HG02981 (cell line): ENCODE data around the gene SEMA4G.

Source experiments
- ATAC-seq: cut with Tn5 transposase; IDR thresholded peaks from one replicate; pipeline ENCODE4 v1.9.1; 2021; ENCODE audit warnings: mild to moderate bottlenecking, moderate library complexity; ENCODE audit not compliant: unreplicated experiment

Gene SEMA4G, protein sequence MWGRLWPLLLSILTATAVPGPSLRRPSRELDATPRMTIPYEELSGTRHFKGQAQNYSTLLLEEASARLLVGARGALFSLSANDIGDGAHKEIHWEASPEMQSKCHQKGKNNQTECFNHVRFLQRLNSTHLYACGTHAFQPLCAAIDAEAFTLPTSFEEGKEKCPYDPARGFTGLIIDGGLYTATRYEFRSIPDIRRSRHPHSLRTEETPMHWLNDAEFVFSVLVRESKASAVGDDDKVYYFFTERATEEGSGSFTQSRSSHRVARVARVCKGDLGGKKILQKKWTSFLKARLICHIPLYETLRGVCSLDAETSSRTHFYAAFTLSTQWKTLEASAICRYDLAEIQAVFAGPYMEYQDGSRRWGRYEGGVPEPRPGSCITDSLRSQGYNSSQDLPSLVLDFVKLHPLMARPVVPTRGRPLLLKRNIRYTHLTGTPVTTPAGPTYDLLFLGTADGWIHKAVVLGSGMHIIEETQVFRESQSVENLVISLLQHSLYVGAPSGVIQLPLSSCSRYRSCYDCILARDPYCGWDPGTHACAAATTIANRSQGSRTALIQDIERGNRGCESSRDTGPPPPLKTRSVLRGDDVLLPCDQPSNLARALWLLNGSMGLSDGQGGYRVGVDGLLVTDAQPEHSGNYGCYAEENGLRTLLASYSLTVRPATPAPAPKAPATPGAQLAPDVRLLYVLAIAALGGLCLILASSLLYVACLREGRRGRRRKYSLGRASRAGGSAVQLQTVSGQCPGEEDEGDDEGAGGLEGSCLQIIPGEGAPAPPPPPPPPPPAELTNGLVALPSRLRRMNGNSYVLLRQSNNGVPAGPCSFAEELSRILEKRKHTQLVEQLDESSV

DNA sequence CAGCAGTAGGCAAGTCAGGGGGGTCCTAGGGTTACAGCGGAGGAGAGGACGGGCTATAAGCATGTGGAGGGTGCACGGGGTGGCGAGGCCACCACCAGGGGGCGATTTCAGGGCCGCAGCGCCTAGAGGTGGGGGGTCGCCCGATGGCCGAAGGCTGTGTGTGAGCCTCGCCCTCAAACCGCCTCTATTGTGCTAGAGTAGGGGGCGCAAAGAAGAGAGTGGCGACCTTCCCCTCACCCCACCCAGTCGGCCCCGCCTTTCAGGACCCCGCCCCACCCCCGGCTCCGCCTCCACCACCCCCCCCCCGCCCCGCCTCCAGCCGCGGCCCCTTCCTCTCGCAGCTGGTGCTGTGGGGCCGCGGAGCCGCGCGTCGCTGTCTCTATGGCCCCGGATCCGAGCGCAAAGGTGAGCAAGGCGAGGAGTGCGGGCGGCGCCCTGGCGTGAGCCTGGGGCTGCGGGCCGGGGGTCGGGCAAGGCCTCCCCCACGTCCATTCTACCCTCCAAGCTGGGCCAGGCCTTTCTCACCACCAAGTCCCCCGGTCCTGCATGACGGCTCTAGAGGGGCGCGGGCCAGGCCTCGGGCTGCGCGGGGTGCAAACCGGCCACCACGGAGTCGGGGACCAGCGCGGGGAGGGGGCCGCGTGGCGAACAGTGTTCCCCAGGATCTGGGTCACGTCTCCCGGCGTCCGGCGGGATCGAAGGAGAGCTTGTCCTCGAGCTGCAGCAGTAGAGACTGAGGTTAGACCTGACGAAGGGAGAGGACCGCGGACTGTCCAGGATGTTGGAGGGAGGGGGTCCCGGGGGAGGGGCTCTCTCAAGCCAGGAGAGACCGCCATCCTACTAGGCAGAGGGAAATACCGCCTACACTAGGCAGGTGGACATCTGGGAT, at the start of gene SEMA4G:
Gene SEMA4G (plus strand): TSS at position 318 of the 889 bp plus-strand sequence. CDS start 3,409 bp downstream, outside the sequence.
- no peak for ATAC-seq

DNA sequence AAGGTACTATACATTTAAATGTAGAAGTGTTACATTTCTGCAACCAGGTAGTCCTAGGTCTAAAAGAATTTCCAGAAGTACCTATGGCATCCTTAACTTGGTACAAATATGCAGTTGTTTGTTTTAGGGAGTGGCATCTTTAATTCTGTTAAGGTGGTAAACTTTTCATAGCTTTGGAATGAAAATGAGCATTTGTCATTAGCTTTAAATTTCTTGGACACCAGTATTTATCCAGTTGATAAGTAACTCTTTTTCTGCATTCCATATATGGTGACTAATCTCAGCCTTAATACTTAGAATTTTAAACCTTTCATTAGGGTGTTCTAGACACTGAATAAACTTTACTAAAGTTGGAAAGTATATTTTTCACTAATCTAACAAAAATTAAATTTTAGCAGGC, 45.7 kb upstream of the SEMA4G start:
- no peak for ATAC-seq

DNA sequence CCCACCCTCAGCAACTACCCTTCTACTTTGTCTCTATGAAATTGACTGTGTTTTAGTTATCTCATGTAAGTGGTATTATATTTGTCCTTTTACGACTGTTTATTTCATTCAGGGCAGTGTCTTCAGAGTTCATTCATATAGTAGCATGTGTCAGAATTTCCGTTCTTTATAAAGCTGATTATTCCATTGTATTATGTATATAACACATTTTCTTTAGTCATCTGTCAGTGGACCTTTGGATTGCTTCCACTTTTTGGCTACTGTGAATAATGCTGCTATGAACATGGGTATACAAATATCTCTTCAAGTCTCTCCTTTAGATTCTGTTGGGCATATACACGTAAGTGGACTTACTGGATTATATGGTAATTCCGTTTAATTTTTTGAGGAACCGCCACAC, 42.0 kb upstream of the SEMA4G start:
- ATAC-seq: no peak

DNA sequence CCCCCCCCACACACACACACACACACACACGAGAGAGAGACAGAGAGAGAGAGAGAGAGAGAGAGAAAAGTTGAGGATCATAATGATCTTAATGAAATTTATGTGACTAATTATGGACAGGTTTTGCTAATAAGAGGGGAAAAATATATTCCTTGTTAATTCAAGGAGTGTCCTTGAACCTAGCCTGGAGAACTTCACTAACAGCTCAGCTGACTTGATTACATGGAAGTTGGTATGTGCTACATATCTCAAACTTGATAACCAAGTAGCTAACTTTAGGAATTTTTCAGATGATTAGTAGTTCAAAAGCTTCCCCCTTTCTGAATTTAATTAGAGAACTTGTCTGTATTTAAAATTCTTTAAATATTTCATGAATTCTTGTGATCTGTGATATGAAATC, 41.3 kb upstream of the SEMA4G start:
- no peak for ATAC-seq

DNA sequence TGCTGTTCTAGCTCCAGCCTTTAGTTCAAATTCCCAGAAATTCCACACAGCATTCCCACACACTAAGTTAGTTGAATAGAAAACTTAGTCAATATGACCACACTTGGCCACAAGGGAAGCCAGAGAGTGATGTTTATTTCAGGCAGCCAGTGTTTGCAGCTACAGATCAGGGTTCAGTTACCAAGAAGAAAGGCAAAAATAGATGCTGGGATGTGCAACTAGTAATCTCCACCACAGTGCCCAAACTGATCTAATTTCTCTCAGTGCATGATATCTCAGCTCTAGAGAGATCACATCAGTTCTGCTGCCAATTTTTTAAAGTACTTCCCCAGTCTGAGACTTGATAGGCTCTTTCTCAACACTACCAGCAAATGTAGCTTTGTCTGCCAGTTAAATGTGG, 38.9 kb upstream of the SEMA4G start:
- no peak for ATAC-seq

DNA sequence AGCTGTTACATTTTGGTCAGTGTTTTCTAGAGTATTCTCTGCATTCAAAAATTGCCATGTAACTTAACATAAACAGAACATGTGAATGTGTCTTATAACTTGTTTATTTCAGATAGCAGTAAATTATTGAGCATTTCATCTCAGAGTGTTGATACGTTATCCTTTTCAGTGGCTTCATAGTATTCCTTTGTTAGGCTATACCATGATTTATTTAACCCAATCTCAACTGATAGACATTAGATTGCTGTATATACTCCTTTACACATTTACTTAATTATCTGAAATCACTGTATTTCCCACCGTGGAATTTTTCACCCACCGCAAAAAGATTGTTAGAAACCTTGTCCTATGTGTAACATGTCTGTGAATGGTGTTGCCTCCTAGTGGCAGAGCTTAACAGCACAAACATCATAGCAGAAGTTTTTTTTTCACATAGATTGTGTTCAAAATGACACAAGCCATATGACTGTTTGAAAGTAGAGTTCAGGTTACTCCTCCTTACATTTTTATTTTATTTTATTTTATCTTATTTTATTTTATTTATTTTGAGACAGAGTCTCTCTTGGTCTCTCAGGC, 35.1 kb upstream of the SEMA4G start:
- no peak for ATAC-seq

DNA sequence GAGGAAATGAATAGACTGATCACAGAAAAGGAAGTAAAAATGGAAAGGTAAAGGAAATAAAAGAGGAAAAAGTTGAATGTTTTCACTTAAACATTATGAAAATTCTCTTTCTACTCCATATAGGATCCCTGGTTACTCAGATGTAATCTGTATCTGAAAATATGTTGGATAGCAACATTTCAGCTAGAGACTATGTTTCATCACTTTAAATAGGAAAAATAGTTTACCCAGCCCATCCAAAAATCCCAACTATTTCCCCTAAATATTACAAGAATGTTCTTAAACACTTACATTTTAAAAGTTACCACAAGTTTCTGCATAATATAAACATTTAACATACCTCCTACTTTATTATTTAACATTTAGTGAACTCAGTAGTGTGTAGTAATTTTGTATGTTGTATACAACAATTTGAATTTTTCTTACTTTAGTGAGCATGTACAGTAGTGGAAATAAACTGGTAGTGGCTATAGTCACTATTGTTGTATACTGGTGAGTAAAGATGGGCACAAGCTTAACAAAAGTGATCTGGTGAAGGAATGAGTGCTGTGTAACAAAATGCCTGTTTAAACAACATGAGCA, 29.4 kb upstream of the SEMA4G start:
- ATAC-seq: no peak

DNA sequence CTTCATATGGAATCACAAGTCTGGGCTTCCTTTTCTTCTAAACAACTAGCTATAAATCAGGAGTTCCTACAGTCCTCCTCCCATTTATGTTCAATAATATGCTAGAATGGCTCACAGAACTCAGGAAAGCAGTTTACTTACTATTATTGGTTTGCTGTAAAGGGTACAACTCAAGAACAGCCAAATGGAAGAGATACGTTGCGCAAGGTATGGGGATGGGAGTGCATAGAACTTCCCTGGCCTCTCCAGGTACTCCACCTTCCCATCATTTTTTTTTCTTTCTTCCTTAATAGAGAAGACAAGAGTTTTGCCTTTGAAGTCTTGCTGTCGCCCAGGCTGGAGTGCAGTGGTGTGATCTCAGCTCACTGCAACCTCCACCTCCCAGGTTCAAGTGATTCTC, 27.1 kb upstream of the SEMA4G start:
- no peak for ATAC-seq

DNA sequence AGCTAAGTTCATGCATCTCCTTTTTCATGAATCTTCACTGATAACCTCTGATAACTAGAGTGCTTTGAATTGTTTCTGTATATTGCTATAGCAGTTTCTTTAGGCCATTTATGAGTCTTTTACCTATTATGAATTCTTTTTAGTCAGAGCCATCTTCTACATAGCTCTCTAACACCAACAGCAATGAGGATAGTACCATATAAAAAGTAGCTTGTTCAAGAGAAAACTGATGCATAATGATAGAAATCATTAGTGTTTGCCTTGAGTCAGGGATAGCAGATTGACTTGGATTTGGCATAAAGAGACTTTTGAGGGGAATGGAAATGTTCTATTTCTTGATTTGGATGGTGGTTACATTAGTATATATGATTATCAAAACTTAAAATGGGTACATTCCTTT, 25.8 kb upstream of the SEMA4G start:
- no peak for ATAC-seq

DNA sequence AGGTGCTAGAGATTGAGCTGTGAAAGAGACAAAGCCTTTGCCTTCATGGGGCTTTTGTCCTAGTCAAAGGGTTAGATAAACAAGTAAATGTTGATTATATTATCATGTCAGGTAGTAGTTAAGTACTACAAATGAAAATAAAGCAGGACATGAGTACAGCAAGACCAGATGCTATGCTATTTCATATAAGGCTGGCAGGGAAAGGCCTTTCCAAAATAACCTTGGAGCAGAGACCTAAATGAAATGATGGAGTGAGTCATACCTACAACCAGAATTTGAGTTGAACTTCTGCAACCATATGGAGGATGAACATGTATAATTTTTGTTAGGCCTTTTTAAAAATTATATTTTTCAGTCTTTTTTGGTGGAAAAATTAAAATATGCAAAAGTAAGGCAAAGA, 23.6 kb upstream of the SEMA4G start:
- ATAC-seq: no peak

DNA sequence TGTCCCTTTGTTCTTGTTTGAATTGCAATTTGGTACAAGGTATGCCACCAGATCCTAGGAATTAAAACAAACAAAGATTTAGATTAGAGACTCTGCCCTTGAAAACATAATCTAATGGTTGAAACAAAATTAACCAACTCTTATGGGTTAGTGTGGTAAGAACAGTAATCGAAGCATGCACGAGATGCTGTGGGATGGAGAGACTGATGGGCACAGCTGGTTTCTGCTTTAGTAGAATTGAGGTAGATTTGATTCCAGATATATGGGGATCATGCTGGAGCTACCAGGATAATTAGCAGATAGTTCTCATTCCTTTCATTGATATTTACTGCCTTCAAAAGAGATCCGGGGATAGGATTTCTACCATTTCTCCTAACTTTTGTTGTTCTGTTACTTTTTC, 20.4 kb upstream of the SEMA4G start:
- ATAC-seq: no peak

DNA sequence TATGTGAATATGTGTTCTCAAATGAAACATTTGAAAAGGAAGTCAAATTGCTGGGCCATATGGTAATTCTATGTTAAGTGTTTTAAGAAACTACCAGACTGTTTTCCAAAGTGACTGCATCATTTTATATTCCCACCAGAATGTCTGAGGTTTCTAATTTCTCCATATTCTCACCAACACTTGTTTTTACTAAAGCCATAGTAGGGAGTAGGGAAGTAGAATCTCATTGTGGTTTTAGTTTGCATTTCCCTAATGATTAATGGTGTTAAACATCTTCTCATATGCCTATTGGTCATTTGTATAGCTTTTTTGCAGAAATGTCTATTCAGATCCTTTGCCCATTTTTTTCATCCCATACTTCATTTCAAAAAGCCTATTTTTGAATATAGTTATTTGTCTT, 9.1 kb upstream of the SEMA4G start:
- ATAC-seq: no peak

DNA sequence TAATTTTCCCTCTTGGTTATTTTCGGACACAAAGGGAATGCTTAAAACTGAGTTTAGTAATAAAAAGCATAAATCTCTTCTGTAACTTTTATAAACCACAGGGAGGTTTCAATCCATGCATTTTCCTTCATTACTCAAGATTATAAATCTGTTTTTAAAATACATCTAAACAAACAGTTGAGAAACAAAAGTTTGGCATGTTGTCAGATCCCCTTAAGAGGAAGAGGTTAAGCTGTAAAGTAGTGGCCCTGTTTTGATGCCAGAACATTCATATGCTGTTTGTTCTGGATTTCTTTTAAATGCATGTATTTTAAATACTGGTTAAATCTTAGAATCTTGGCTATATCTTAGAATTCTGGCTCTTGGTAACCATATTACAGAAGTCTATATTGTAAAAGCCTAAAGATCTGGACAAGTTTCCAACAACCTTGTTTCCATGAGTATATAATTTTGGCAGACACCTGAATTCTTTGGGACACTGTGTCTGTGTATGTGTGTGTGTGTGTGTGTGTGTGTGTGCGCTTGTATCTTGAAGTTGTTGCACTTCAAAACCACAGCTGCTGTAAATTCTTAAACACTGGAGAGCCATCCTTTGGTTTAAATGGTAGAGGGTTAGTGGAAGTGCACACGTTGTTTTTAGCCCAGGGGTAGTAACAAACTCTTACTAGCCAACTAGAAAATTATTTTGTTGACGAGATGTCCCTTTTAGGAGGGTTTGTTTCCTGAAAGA, 6.8 kb upstream of the SEMA4G start:
- ATAC-seq: no peak

DNA sequence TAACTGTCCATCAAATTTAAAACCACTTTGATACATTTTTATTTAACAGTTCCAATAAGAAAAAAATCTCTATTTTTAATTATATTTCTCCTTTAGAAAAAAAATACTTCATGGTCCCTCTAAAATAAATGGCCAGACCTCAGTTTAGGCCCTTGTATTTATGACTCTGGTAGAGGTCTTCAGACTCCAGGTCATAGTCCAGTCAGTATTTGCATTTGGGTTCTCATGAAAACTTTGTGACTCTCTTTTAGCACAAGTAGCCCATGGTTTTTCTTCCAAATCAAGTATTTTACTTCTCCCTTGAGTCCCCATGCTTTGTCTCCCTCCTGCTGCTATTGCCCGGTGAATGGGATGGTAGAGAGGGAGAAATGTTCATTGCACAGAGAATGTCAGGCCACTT, 5.5 kb upstream of the SEMA4G start:
- ATAC-seq: no peak

DNA sequence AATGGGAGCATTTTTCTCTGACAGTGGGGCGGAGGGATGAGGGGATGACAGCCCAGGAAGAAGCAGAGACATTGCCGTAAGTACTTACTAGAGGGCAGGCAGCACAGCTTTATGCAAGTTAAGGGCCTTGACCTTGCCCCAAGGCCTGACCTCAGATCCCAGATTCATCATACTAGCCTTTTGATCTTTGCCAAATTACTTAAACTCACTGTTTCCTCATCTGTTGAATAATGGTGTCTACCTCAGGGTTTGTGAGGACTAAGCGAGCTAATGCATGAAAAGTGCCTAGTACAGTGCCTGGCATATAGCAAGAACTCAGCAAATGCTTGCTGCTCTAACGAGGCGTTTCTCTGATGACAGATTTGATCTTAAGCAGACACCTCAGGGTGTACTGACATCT, 3.5 kb upstream of the SEMA4G start:
- ATAC-seq: no peak

DNA sequence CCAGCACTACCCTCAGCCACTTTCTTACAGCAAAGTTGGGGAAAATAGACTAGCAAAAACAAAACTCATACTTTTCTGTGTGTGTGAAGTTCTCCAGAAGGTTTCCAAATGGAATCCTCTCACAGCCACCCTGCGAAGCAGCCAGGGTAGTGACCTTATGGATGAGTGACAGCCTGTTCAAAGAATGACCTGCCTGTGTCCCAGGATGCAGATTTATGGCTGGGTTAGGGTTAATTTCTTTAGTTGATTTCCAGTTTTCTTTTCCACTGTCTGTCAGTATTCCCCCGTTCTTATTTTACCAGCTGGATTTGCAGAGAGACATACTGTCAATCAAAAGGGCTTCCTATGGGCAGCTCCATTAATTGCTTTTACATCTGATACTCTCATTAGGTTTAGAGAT, 2.4 kb upstream of the SEMA4G start:
- no peak for ATAC-seq

DNA sequence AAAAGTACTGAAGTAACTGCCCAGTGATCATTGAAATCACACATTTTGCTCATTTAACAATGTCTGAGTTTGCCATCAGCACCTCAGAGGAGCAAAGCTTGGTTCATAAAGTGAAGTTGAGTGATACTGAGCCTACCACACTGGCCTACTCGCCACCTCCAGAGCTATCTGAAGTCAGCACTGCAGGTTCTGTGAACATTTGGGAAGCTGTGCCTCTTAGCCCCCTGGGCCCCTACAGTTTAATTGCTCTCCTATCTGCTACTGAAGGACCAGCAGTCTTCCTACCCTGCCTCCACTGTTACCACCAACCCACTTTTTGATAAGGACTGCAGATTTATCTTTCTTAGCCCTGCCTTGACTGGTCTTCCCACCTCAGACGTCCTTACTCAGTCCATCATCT, 2.0 kb upstream of the SEMA4G start:
- ATAC-seq: no peak

DNA sequence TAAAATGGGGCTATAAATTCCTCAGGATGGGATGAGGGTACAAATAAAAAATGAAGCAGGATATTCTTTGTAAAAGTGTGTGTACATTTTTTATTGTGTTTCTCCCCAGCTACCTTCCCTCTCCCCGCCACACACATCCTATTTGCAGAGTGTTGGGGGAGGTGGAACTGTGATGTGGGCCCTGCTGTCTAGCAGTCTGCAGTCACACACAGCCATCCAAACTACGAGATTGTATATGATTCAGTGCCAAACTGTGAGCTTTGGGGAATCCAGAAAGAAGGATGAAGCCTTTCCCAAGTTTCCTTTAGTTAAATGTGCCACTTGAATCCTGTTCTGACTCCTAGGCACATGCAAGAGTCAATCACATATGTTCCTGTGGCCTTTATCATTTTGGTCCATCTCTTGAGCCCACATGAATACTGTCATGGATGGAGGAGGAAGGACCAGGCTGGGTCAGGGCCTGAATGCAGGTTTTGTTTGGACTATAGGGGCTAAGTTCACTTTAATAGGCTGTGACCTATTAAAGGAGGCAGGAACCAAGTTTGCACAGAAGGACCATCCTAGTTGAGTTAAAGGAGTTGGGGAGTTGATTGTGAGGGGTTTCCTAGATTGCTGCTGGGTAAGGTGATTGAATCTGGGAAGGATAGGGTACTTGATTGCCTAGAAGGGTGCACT, 1.1 kb upstream of the SEMA4G start:
- ATAC-seq: no peak

DNA sequence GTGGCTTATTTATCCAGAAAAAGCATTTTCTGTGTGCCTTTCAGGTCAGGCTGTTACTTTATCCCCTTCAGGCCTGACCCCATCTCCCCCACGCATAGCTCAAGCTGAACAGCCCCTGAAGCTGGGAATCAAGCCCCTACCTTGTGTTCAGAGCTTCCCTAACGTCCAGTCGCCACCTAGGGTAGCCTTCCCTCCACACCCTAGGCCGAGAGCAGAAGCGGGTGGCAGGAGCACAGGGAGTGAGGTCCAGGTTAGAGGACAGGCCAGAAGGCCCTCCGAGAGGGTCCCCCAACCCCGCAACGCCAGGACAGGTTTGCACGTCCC, 479 bp upstream of the SEMA4G start:
- no peak for ATAC-seq
